Heart left ventricle (tissue), 16 donors: ENCODE measurements around the gene GRAMD1B. TPM values are rescaled to one million over a fixed set of nuclear protein-coding genes. Genes with fewer than 3 reads are reported as not detected.

Experiments
- ATAC-seq, 4 donors: fragments of 200-7000 bp; cut with Tn5 transposase; one replicate each; pipeline ENCODE4 v1.9.1; 2020 to 2022; ENCODE audit warnings: moderate library complexity in 4 of 4, mild to moderate bottlenecking in 3 of 4, moderate number of reproducible peaks in 1 of 4
- DNase-seq, 5 donors: peaks; one replicate each; pipeline ENCODE4 v3.0.0-alpha.2; 2020
- H3K27ac ChIP-seq, 12 donors: fragments of 200-600 bp; sonication (generic) in 4 of 12; one replicate each; pipeline versions ENCODE4 v1.5.0 to v1.8.0; 2016 to 2022; ENCODE audit warnings: mild to moderate bottlenecking in 2 of 12
- H3K27me3 ChIP-seq, 9 donors: fragments of 200-600 bp; sonication (generic) in 2 of 9; one replicate each; pipeline versions ENCODE4 v1.5.1 to v1.8.0; 2016 to 2022; ENCODE audit warnings: mild to moderate bottlenecking in 3 of 9
- H3K36me3 ChIP-seq, 9 donors: fragments of 200-600 bp; sonication (generic) in 2 of 9; one replicate each; pipeline versions ENCODE4 v1.5.0 to v1.8.0; 2018 to 2022; ENCODE audit warnings: mild to moderate bottlenecking in 2 of 9
- H3K4me1 ChIP-seq, 12 donors: fragments of 200-600 bp; sonication (generic) in 4 of 12; one replicate each; pipeline versions ENCODE4 v1.5.0 to v1.8.0; 2016 to 2022; ENCODE audit warnings: mild to moderate bottlenecking in 3 of 12
- H3K4me3 ChIP-seq, 12 donors: fragments of 200-600 bp; sonication (generic) in 4 of 12; one replicate each; pipeline versions ENCODE4 v1.5.0 to v1.8.0; 2017 to 2022; ENCODE audit warnings: mild to moderate bottlenecking in 9 of 12, moderate library complexity in 4 of 12
- H3K9me3 ChIP-seq, 12 donors: fragments of 200-600 bp; sonication (generic) in 4 of 12; one replicate each; pipeline versions ENCODE4 v1.5.0 to v1.8.0; 2016 to 2022; ENCODE audit warnings: mild to moderate bottlenecking in 1 of 12
- POLR2A ChIP-seq, 2 donors: fragments of 450-650 bp; IDR thresholded peaks; one replicate each; pipeline ENCODE4 v1.6.1; 2017; ENCODE audit warnings: antibody characterized with exemption in 2 of 2, mild to moderate bottlenecking in 2 of 2, moderate library complexity in 2 of 2
- WGBS, 4 donors: extraction: QIAGEN DNeasy Blood & Tissue Kit in 2 of 4; methylation state at CpG; one replicate each; pipeline versions ENCODE4 v1.1.5 to v1.1.7; 2013 to 2018; 5-methylcytosine and 5-hydroxymethylcytosine counted together
- intact Hi-C, 10 donors: fragments of 100-400 bp; cut with DNase I; formaldehyde crosslinking; loops; one replicate each; pipeline versions ENCODE4 v1.11.1 to v1.14.2; 2022
- polyA plus RNA-seq, 2 donors: library from polyadenylated mRNA; stranded (reverse); fragments of 200-250 nt; gene quantifications; one replicate each; pipeline ENCODE4 v1.2.3, GENCODE V29; 2013
- total RNA-seq, 9 donors: library from RNA; depleted of rRNA in 2 of 9; stranded (reverse); fragments of >200 nt in 2 of 9; fragmentation: NEBNext Ultra II Directional in 3 of 9; extraction: Animal tissue kit (Norgen Biotek cat#: 25700) in 3 of 9; gene quantifications; one replicate each; pipeline versions ENCODE4 v1.1.0 to v1.2.4, GENCODE V29; 2016 to 2023
- TF ChIP-seq, protein P1 (sequence below), 12 donors: fragments of 200-600 bp; sonication (generic) in 4 of 12; IDR thresholded peaks; one replicate each; pipeline versions ENCODE4 v1.5.0 to v1.8.0; 2018 to 2022; ENCODE audit warnings: antibody characterized with exemption in 12 of 12, mild to moderate bottlenecking in 5 of 12
- donor health status: ischemic (EF 13 %, LVEDD 7.1; RV severe dilation, severe dysfunction).
- donor health status: healthy with polysubstance abuse.
- donor health status: DM: no; HTN: yes; CAD: no.
- donor health status: DM: no; HTN: no; CAD: no.
- donor health status: ischemic (EF 25% LVEDD 6.9; RV normal size, moderate dysfunction).
- donor health status: ischemic (EF 25% LVEDD 5.7; RV mildly dilated, moderate dysfunction).
- donor health status: healthy.
- donor health status: DM: yes; HTN: yes; CAD: no.
- donor health status: ischemic (EF 35%, LVEDD 5.7; RV mildly dilated, moderate dysfunction).
- donor health status: nonischemic (EF 11% LVEDD 7.7; RV severe dilation, severe dysfunction).
- donor health status: DM: yes; HTN: yes; CAD: no.
- donor health status: PGD.
- donor health status: ischemic (EF 29% LVEDD 5.4; RV normal size, mild dysfunction).
- donor health status: nonischemic (EF 23%, LVEDD 6.1; RV moderate dilation, normal function).

GRAMD1B gene
- total and polyA plus RNA-seq, 11 donors, result 8.6 to 42.5 (median 23.0) TPM

DNA sequence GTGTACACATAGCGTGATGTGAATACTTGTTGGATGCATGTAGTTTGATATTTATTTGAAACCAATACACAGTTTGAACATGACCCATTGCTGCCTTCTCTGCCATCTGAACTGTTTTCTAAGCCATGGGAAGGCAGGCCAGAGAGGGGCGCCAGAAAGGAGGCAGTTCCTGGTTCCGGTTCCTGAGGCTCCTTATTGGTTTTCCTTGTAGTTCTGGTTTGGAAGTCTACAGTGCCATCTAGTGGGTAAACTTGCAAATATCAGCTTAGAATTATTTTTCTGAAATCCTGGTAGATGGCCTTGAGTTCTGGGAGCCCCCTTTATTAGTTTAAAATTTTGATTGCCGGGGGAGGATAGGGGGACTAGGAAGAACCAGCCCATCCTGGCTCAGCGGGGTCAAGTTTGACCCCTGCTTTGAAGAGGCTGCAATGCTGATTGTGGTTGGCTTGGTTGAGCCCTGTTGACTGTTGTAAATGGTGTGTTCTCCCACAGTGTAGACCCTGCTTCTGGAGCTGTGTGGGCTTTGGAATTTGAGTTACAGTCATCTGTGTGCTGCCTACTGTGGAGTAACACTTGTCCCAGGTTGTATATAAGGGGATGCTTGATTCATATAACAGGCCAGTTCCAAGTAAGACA, 48.4 kb downstream of the GRAMD1B start:
- ATAC-seq, result peak in 3 of 4 donors; percentile 60 to 69 (median 69)
- DNase-seq, result peak in 4 of 5 donors; percentile 41 to 52 (median 48)
- intact Hi-C loops, result loop anchor here (1.0 to 10.0 kb wide), 13 partner anchors 70 to 374 kb away; no protein-coding TSS in a partner anchor

DNA sequence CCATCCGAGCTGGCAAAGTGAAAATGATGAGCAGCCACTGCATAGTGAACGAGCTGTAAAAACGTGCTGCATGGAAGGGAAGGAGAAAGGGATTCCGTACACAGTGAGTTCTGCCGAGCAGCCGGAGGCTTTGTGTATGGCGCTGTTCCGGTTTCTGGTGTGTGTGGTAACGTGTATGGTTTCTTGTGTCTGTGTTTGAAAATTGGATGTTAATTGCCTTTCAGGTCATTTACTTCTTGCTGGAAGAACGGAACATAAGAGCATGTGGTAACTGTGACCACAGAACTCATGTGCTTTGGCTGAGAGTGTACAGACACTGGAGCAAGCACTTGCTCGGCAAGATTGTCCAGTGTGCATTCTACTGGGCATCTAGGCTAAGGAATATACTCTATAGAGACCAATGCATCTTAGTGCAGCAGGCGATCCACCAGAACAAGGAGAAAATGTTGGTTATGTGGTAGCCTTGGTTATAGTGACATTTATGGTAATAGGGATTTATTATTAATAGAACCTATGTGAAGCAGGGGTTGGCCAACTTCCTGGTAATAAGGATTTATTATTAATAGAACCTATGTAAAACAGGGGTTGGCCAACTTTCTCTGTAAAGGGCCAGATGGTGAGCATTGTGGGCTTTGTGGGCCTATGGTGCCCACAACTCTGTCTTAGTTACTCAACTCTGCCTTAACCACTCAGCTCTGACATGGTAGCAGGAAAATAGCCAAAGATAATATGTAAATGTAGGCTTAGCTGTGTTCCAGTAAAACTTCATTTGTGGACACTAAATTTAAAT, 49.2 kb downstream of the GRAMD1B start:
- Histone ChIP-seq H3K27me3 (no peaks in the 10 kb centered on the region), H3K4me1 (peaks cover 0 to 41% (median 14%) of the 10 kb centered on the region in 12 donors), H3K27ac (no peak overlapping the region), H3K36me3 (peaks cover 0 to 12% (median 0%) of the 10 kb centered on the region in 9 donors), H3K9me3 (no peaks in the 10 kb centered on the region), H3K4me3 (peak overlapping the region in 1 of 12 donors; percentile 13)
- intact Hi-C loops, result loop anchor here (2.0 to 10.0 kb wide), 10 partner anchors 70 to 374 kb away; no protein-coding TSS in a partner anchor
- DNase-seq (no peak), ATAC-seq (no peak)
- TF ChIP-seq POLR2A (IDR thresholded peaks at IDR 0.05), result no peak
- TF ChIP-seq, protein P1, sequence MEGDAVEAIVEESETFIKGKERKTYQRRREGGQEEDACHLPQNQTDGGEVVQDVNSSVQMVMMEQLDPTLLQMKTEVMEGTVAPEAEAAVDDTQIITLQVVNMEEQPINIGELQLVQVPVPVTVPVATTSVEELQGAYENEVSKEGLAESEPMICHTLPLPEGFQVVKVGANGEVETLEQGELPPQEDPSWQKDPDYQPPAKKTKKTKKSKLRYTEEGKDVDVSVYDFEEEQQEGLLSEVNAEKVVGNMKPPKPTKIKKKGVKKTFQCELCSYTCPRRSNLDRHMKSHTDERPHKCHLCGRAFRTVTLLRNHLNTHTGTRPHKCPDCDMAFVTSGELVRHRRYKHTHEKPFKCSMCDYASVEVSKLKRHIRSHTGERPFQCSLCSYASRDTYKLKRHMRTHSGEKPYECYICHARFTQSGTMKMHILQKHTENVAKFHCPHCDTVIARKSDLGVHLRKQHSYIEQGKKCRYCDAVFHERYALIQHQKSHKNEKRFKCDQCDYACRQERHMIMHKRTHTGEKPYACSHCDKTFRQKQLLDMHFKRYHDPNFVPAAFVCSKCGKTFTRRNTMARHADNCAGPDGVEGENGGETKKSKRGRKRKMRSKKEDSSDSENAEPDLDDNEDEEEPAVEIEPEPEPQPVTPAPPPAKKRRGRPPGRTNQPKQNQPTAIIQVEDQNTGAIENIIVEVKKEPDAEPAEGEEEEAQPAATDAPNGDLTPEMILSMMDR (IDR thresholded peaks at IDR 0.05), result no peak
- WGBS, 4 donors, result 72 to 80% (median 75%) methylated on average over 12 of the region's 12 CpGs

More for the DNA sequence above, 48.4 kb downstream of the GRAMD1B start:
- no peak overlapping the region for H3K27ac ChIP-seq
- peak overlapping the region in 1 of 12 donors; percentile 13 for H3K4me3 ChIP-seq
- no peaks in the 10 kb centered on the region for H3K27me3 ChIP-seq
- 21 to 22% (median 21%) methylated on average over 5 of the region's 5 CpGs for WGBS, 4 donors
- no peaks in the 10 kb centered on the region for H3K9me3 ChIP-seq
- peaks cover 0 to 42% (median 19%) of the 10 kb centered on the region in 12 donors for H3K4me1 ChIP-seq
- peaks cover 0 to 12% (median 0%) of the 10 kb centered on the region in 9 donors for H3K36me3 ChIP-seq
- no peak for TF ChIP-seq POLR2A (IDR thresholded peaks at IDR 0.05)
- TF ChIP-seq, protein P1 (IDR thresholded peaks at IDR 0.05), result peak; percentile 55 to 81 (median 72)

DNA sequence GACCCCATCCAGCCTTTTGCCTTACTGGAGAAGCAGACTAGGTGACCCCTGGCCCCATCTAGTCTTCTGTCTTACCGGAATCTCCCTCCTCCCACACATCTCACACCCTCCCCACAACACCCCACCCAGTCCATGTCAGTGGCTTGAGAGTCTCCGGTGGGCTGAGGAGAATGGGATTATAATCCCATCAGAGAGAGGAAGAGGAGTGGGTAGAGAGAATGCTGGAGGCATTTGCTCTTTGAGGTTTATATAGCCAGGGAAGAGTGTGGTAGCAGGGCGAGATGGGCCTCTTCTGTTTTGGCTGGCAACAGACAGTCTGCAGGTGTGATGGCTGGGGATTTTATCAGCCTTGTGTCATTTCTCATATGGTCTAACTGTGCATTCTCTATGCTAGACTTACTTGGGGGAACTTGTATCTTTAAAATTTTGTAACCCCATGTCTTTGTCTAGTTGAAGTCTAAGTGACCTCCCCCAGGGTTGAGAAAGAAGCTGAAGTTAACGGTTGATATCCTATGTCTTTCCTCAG, 50.3 kb downstream of the GRAMD1B start:
- H3K4me3 ChIP-seq, result no peak overlapping the region
- no peaks in the 10 kb centered on the region for H3K9me3 ChIP-seq
- intact Hi-C loops, result loop anchor here in 3 of 10 donors (2.0 to 10.0 kb wide), 3 partner anchors 74 to 376 kb away; no protein-coding TSS in a partner anchor
- H3K36me3 ChIP-seq, result peaks cover 0 to 12% (median 0%) of the 10 kb centered on the region in 9 donors
- no peaks in the 10 kb centered on the region for H3K27me3 ChIP-seq
- peak in 1 of 4 donors; percentile 25 for ATAC-seq
- no peak for DNase-seq
- H3K27ac ChIP-seq, result no peak overlapping the region
- TF ChIP-seq POLR2A (IDR thresholded peaks at IDR 0.05), result no peak
- TF ChIP-seq, protein P1 (IDR thresholded peaks at IDR 0.05), result no peak
- peaks cover 0 to 30% (median 6%) of the 10 kb centered on the region in 12 donors for H3K4me1 ChIP-seq
- WGBS, 4 donors, result 63 to 85% (median 68%) methylated on average over 4 of the region's 4 CpGs
